ENCODE data around the gene USP47. TPM values are rescaled to one million over a fixed set of nuclear protein-coding genes. Genes with fewer than 3 reads are reported as not detected.

USP47 gene, protein sequence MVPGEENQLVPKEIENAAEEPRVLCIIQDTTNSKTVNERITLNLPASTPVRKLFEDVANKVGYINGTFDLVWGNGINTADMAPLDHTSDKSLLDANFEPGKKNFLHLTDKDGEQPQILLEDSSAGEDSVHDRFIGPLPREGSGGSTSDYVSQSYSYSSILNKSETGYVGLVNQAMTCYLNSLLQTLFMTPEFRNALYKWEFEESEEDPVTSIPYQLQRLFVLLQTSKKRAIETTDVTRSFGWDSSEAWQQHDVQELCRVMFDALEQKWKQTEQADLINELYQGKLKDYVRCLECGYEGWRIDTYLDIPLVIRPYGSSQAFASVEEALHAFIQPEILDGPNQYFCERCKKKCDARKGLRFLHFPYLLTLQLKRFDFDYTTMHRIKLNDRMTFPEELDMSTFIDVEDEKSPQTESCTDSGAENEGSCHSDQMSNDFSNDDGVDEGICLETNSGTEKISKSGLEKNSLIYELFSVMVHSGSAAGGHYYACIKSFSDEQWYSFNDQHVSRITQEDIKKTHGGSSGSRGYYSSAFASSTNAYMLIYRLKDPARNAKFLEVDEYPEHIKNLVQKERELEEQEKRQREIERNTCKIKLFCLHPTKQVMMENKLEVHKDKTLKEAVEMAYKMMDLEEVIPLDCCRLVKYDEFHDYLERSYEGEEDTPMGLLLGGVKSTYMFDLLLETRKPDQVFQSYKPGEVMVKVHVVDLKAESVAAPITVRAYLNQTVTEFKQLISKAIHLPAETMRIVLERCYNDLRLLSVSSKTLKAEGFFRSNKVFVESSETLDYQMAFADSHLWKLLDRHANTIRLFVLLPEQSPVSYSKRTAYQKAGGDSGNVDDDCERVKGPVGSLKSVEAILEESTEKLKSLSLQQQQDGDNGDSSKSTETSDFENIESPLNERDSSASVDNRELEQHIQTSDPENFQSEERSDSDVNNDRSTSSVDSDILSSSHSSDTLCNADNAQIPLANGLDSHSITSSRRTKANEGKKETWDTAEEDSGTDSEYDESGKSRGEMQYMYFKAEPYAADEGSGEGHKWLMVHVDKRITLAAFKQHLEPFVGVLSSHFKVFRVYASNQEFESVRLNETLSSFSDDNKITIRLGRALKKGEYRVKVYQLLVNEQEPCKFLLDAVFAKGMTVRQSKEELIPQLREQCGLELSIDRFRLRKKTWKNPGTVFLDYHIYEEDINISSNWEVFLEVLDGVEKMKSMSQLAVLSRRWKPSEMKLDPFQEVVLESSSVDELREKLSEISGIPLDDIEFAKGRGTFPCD (N-terminal part only)
- 178 TPM for total RNA-seq

DNA sequence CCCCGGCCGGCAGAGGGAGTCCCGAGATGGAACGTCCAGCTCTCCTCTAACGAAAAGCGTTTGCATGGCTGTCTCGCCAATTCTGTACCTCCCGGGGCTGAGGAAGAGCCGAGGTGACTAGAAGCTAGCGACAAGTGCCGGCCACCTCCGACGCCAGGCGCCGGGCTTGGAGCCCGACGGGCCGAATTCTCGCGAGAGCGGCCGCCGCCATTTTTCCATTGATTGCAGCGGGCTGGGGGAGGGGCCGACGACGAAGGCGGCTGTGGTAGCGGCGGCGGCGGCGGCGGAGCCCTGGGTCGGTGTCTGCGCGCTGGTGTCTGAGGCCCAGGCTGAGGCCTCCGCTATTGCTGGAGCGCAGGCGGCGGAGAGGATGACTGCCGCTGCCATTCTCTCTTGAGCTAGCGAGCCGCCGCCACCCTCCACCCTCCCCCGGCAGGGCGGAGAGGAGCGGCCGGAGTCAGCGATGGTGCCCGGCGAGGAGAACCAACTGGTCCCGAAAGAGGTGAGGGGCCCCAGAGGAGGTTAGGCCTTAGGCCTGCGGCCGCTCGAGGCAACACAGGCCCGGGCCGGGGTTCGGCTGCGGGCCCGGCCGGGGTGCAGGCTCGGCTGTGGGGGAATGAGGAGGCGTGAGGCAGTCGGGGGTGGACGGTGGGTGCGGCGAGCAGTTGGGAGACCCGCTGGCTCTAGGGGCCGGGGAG, at the start of gene USP47:
TSS of gene USP47 (plus strand) at position 250 of the 698 bp plus-strand sequence. CDS start at position 464, 214 bp downstream.
- peak; percentile 96 for DNase-seq

DNA sequence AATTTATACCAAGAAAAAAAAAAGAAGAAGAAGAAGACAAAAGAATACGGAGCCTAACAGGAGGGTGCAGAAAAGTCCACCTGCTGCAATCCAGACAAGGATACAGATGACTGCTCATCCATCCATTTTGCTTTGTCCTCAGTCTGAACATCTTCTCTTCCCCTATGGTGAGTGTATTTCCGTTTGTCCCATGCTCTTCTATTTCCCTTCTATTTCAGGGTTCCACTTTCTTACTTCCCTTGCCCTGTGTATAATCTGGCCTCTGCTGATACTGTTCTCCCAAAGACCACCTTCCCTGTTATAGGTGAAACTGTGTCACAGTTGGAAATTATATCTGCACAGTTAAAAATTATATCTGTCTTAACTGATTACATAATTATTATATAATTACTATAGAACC, 48.7 kb upstream of the USP47 start:
- DNase-seq = no peak

DNA sequence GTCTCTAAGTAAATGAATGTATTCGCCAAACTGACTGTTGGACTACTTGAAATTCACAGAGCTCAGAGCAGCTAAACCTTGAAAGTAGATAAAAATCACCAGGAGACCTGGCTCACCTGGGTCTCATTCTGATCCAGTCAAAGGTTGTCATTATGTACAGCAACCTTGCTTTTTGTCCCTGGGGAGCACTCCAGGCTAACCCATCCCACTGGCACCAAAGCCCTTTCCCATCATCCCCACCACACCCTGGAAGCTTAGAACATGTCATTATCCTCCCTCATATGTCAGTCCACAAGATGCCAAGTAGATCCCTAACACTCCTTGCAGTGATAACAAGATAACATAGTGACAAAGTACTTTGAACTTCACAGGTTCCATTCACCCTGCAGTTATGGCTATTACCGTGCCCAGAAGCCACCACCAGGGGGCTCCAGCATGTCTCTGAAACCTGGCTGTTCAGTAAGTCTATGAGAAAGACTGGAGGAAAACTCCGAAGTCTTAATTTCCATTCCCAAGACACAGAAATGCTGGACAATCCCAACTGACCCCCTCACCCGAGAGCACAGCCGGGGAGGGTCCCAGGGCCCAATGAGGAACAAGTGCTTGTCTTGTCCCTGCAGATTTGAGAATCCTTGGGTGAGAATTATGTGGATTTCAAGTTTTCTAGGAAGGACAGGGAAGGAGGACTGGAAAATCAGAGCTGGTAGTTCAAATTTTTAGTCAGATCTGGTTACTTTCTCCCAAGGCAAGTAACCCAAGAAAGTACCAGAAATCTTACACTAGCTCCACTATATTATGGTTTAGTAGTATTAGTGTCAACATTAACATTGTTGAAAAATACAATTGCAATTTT, 43.0 kb upstream of the USP47 start:
- peak; percentile 90 for DNase-seq

DNA sequence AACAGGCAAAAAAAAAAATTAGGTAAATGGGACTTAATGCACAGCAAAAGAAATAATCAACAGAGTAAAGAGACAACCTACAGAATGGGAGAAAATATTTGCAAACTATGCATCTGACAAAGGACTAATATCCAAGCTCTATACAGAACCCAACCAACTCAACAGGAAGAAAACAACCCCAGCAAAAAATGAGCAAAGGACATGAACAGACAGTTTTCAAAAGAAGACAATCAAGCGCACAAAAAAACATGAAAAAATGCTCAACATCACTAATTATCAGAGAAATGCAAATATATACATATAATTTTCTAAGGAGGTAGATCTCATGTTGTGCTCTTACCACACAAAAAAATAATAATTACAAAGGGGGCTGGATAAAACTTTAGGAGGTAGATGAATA, 36.5 kb upstream of the USP47 start:
- DNase-seq = no peak

DNA sequence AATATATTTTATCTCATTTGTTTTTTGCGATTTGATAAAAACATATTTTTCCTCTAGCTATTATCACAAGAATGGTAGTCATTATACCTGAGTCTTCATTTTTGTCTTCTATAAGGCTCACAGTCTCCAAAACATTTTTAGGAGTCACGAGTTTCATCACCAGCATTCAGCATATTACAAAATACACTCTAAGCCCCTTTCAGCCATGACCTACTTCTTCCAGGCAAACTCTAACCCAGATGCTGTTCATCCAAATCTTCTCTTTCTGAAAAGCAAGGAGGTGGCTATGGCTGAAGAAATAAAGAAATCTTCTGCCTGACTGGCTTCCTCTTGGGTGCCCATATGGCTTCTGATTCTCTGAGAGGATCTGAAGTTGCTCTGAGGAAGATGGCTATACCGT, 35.7 kb upstream of the USP47 start:
- DNase-seq = no peak

DNA sequence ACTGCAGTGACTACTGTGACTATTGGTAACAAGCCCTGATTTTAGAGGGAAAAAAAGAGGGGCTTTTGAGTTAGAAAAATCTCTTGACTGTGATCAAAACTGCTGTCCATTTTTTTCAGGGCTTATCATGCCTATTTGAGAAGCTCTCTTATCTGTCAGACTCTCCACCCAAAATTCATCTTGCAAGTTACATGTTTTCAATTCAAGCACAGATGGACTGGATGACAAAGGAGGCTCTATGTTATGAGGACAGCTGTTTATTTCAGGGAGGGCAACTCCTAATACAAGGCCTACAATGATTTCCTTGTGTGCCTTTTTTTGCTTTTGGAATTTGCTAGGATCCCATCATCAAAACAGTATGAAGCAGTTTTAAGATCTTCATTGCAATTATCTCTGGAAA, 35.2 kb upstream of the USP47 start:
- peak; percentile 71 for DNase-seq

DNA sequence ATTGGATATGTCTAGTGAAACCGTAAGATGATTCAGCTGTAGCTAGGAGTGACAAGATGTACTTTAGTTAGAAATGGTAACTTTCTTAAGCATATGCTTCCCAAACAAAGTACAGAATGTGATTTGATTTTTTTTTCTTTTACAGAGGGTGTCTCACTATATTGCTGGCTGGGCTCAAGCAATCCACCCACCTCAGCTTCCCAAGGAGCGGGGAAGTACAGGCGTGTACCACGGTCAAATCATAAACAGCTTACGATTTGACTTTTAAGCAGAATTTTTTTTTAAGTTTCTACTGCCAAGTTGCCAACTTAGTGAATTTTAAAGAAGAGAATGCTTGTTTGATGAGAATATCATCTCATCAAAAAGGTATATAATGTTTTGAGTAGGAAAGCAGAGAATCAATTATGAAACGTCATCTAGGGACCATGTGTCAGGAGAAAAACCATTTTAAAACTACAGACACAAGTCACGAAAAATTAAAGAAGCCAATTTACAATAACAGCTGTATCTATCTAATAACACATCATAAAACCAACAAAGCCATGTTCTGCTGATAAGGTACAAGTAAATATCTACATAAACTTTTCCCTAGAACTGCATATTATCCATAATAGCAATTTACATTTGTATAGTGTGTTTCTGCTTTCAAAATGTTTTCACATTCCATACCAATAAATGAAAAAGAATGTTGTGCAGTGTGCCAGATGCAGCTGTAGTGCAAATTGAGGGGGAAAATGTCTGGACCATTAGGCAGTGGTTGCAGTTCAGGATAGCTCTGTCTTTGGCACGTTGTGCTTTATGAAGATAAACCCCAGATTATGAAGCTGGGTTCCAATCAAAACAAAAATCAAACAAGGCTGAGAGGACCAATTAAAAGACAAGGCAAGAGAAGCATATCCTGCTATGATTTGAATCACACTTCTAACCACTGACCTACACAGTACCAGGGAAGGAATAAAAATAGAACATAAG, 33.7 kb upstream of the USP47 start:
- peak; percentile 28 for DNase-seq

DNA sequence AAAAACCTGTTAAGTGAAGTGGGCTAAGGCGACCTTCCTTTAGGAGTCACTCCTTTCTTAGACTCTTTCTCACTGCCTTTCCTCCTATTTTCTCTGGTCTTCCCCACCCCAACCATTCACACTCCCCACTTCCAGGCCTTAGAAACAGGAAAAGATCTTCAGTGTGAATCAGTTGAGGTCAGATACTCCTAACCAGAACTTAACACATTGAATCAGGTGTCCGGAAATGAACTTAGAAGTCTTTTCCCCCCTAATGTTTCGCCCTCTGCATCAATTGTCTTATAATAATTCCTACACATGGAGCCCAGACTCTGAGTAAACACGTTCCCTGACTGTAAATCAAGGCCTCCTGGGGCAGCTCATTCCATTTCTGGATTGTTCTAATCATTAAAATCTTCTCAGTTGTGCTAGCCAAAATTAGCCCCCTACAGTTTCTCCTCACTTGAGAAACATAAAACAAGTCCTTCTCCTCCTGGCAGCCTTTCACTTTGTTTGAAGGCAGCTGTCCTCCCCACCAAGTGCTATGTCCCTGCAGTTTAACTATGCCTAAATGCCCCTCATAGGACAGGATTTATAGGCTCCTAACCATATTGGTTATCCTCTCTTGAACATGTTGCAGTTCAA, 32.7 kb upstream of the USP47 start:
- peak; percentile 57 for DNase-seq

DNA sequence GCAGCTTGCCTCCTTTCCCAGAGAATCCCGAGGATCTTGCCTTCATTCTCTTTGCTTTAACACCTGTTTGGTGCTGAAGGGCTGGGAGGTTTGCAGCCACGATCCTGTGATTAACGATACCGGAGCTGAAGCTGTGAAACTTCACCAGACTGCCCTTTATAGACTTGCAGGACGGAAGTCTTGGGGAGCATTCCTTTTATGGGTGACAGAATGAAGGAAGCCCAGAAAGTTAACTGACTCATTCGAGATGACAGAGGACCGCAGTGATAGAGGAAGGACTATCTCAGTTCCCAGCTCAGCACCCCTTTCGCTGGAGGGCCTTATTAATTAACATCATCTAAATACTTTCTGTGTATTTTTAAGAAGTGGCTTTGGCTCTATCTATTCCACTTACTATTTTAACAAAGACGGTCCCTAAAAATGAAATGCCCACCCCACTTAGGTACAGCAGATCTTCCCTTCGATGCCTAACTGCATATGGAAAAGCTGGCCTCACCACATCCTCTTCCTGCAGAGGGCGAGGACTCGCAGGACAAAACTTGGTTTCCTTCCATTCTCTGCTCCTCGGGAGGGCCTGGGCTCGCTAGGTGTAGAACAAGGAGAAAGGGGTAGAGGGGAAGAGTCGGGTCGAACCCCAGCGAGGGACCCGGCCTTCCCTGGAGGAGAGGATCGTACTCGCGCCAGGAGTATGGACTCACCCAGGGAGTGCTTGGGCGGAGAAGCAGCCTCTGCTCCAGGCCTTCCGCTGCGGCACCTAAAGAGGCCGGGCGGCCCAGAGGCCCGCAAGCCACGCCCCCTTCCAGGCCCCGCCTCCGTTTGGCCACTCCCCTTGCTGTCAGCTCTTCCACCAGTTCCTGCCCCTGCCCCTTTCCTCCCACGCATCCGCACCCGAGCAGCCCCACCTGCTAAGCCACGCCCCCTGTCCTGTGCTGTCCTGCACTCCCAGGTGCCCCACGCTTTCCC, 30.7 kb upstream of the USP47 start:
- DNase-seq = no peak

DNA sequence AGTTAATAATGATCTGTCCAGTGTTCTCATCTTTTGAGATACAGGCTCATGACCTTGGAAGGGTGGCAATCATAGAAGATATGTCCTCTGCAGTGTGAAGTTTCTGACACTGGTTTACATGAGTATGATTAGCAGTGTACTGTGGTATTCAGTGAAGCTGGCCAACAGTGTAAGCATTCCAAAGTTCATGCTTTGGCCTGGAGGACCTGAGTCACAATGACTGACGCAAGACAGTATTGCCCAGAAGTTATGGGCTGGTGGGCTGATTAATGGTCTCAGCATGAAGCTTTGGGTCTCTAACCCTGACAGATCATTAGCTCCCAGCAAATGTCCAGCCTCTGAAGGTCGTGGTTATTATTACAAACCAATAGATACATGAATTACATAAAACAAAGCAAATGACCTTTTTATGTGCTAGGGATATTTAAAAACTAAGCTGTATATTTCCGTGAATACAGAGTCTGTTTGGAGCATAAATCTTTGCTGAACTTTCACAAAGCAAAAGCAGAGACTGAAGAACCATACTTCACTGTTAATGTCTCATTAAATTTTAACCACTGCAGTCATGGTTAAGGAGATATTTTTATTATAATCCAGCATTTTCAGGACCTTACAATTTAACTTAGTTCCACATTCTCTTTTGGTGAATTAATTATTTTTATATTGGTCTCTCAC, 28.3 kb upstream of the USP47 start:
- DNase-seq = no peak

DNA sequence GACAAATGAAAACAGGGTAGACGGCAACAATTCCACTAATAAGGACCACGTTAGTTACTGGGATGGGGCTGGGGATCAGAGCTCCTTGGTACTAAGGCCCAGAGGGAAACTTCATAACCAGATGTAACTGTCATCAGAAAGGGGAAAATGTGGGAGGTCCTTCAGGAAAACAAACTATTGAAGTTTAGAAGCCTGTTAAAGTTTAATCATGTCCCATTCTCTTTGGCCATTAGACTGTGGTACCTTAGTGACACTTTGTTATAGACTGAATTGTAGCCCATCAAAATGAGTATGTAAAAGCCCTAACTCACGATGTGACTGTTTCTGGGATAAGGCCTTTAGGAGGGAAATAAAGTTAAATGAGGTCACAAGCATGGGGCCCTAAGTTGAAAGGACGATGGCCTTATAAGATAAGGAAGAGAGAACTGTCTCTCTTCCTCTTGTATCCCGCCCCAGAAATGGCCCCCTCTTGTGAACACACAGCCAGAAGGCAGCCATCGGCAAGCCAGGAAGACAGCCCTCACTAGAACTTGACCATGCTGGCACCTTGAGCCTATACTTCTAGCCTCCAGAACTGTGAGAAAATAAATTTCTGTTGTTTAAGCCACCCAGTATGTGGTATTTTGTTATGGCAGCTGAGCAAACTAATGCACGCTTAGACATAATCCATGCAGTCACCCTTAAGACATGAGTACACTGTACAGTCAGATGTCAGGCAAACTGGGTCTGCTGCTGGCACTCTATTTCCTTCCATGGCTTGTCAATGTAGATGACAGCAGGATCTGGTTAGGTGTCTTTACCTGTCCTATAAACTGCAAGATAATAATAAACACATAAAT, 26.9 kb upstream of the USP47 start:
- no peak for DNase-seq

DNA sequence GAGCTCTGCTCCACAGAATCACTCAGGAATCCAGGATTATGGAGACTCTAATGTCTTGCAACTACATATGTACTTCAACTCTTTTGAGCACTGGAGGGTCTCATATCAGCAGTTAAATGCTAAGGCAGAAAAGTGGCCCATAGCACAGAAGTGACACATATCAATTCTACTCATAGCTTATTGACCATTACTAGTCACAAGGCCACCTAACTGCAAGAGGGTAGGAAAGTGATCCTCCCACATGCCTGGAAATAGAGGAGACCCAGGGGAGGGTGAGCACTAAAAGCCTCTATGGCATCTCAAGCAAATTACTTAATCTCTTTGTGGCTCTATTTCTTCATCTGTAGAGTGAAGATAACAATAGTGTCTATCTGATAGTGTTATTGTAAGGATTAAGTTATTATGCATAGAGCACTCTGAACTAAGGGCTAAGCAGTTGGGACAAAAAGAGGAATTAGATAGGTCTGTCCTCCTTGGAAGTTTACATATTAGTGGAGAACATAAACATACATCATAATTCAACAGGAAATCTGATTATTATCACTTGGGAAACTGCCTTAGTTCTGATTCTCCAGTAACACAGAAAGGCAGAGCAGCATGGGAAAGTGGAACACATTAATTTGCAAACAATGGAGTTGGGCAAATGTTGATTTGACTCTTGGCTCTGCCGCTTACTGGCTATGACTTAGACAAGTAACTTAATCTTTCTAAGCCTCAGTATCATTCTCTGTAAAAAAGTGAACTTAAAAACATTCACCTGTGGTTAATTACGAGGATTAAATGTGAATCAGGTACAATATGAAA, 25.1 kb upstream of the USP47 start:
- no peak for DNase-seq

DNA sequence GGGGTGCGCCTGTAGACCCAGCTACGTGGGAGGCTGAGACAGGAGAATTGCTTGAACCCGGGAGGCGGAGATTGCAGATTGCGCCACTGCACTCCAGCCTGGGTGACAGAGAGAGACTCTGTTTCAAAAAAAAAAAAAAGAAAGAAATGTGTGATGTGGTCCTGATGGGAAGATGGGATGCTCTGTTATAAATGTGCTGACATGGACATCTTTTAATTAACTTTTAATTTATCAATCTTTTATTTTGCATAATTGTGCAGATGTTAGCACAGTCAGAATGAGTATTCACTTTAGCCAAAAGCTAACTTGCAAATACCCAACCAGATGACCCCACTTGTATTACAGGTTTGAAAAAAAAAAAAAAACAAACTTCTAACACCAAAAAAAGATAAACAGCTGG, 23.8 kb upstream of the USP47 start:
- no peak for DNase-seq

DNA sequence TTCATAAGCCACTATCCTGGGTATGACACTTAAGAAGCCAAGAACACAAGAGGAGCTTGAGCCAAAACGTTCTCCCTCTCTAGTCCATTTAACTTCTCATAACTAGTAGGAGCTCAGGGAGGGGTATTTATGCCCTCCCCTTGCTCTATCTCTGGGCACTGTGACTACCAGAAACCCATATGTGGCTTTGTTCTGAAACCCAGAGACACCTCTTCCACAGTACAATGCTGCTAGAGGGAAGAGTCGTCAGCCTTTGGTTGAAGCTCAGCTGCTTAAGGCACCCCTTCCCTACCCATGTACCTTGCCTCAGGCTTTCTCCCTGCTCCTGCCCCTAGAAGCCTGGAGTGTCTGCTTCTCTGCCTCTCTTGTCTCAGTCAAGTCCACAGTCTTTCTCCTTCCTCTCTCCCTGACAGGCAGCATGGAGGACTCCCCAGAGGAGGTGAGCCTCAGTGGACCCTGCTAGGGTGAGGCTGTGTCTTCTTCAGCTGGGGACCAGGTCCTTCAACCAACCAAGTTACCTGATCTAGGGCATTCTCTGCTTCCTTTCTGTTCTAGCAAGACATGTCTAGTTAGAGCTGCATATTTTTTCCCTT, 23.1 kb upstream of the USP47 start:
- no peak for DNase-seq

DNA sequence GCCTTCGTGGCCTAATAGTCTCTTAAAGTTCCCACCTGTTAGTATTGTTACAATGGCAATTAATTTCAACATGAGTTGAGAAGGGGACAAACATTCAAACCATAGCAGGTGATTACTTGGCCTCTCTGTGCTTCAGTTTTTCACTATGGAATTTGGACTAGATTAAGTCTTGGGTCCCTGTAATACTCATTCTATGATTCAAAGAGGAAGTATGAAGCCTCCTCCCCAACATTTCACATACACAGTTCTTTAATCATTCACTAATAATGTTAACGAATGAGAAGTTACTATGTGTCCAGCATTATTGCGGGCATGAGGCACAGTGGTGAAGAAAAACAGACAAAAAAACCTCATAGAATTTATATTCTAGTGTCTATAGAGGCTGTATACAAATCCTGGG, 19.9 kb upstream of the USP47 start:
- DNase-seq = no peak
